Measurements from ENCODE around the gene CDCA5.

DNA sequence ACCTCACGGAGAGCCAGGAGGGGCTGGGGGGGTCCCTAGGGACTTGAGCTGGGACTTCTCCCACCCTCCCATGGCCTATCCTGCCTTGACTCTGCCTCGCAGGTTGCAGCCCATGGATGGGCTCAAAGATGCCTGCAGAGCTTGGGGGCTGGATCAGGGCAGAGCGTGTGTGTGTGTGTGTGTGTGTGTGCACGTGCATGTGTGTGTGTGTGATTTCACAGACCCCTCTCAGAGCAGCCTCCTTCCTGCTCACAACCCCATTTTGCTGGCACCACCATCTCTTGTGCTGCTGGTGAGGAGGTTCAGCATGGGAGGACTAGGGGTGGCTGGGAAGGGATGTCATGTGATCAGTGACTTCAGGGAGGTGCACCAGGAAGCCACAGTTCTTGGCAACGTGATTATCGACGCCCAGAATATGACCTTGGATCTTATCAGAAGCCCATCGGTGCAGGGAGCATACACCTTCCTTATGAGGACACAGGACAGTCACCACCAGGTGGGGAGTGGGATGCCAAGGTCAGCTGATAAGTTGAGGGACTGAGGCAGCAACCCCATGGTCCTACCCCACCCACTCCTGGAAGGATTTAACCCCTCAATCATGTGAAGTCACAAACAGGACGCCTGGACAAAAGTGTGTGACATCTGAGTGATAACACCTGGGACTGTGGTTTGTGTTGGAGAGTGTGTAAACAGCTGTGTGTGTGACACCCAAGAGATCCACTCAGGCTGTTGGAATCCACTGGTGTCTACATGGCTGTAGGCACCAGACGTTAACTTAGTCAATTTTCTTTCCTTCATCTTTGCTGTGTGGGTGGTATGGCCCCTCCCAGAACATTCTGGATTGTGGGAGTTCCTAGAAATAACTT is 23.6 kb downstream of the CDCA5 start:
- TF ChIP-seq, protein P1, sequence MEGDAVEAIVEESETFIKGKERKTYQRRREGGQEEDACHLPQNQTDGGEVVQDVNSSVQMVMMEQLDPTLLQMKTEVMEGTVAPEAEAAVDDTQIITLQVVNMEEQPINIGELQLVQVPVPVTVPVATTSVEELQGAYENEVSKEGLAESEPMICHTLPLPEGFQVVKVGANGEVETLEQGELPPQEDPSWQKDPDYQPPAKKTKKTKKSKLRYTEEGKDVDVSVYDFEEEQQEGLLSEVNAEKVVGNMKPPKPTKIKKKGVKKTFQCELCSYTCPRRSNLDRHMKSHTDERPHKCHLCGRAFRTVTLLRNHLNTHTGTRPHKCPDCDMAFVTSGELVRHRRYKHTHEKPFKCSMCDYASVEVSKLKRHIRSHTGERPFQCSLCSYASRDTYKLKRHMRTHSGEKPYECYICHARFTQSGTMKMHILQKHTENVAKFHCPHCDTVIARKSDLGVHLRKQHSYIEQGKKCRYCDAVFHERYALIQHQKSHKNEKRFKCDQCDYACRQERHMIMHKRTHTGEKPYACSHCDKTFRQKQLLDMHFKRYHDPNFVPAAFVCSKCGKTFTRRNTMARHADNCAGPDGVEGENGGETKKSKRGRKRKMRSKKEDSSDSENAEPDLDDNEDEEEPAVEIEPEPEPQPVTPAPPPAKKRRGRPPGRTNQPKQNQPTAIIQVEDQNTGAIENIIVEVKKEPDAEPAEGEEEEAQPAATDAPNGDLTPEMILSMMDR (IDR thresholded peaks at IDR 0.05), result no peak
- TF ChIP-seq POLR2AphosphoS5 (IDR thresholded peaks at IDR 0.05; ENCODE audit: low read depth, low read length) (no peak), TCF7L2 (IDR thresholded peaks at IDR 0.05; ENCODE audit: low read depth, low read length) (no peak), REST (IDR thresholded peaks at IDR 0.05; ENCODE audit: insufficient read depth in 1 of 2, low read depth in 2 of 2, low read length in 1 of 2) (no peak)

All from Panc1 (cell line).